Measurements from ENCODE around the gene CDH13.

Gene CDH13

GRCh38 chr16:83481589-83481988, 854.8 kb downstream of the CDH13 start:
- DNase-seq (ENCODE audit: low read depth in 2 of 2): no peak

DNA sequence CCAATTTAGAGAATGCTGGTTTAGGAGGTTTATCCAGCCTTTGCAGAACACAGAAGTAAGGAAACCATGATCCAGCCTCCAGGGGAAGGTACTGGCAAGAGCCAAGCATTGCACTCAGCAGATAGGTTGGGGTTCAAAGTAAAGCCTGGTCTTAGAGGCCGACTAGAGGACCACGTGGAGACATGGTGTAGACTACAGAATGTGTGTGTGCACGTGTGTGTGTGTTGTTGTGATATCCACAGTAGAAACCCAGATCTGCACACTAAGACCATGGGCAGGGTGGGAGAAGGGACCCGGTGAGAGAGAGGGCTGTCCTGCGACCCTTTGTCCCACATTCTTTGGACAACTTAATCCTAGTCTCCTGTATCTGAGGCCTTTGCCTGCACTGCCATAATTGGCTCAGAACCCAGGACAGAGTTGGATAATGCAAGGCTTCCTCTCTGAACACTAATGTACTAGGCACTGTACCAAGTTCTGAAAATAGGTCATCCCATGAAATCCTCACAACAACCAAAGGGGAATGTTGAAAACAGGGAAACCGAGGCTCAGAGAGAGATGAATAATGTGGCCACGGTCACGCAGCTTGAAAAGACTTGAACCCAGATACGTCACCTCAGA, 855.9 kb downstream of the CDH13 start:
- DNase-seq (ENCODE audit: low read depth in 2 of 2): no peak

DNA sequence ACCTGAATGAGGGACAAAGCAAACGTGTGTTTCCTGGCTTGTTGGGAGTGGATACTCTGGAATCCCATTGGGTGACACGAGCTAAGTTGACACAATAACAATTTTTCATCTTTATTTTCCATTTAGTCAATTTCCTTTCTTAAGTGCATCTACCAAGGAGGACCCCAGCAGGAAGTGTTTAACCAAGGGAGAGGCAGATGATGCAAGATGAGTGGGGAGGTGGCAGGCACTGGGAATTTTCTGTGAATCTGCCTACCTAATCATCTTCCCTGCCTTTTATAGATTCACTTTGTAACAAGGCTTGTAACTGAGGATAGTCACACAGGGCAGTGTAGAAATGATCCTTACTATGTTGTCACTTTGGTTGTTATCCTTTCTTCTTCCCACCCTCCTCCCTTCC, 863.3 kb downstream of the CDH13 start:
- no peak for DNase-seq (ENCODE audit: low read depth in 2 of 2)

- no peak for DNase-seq (ENCODE audit: low read depth in 2 of 2)
Measured at GRCh38 chr16:83494459-83494858, 867.7 kb downstream of the CDH13 start.

- DNase-seq (ENCODE audit: low read depth in 2 of 2): no peak
Measured at GRCh38 chr16:83501481-83501880, 874.7 kb downstream of the CDH13 start.

GRCh38 chr16:83508295-83508694, 881.5 kb downstream of the CDH13 start:
- no peak for DNase-seq (ENCODE audit: low read depth in 2 of 2)

GRCh38 chr16:83509316-83509715, 882.5 kb downstream of the CDH13 start:
- no peak for DNase-seq (ENCODE audit: low read depth in 2 of 2)

- DNase-seq (ENCODE audit: low read depth in 2 of 2): no peak
Measured at GRCh38 chr16:83510906-83511305, 884.1 kb downstream of the CDH13 start.

GRCh38 chr16:83513008-83513755, 886.4 kb downstream of the CDH13 start:
- DNase-seq (ENCODE audit: low read depth in 2 of 2): no peak

DNA sequence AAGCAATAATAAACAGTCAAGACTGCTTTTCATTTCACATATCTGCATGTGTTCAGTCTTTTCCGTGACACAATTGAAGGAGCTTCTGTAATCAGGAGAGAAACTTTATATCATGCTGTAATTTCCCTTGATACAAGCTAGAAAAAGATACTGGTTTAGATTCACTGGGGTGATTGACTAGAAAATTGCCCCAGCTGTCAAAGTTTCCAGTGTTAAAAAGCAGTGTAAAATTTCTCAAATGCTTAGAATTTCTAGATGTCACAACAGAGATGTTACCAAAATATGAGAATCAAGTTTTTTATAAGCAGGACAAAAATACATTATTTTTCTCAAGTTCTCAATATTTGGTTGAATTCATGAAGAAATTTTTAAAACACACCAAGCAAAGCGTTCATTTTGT, 888.6 kb downstream of the CDH13 start:
- DNase-seq (ENCODE audit: low read depth in 2 of 2): no peak

DNA sequence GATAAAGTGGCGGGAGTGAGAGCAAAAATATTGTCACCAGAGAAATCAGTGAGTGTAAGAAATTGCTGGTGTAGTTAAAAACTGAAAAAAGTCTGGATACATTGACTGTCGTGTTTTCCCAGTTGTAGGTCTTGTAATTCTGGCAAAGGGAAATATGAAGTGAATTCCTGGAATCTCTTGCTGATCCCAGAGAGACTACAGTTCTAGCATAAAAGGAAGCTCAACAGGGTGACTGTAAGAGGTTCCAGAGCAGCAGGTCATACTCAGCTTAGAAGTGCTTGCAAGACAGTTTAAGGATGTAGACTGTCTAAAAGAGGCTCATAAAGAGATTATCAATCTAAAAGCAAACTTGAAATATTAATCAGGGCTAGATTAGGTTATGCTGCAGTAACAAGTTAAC, 890.2 kb downstream of the CDH13 start:
- no peak for DNase-seq (ENCODE audit: low read depth in 2 of 2)

- no peak for DNase-seq (ENCODE audit: low read depth in 2 of 2)
Measured at GRCh38 chr16:83517398-83517797, 890.6 kb downstream of the CDH13 start.

- no peak for DNase-seq (ENCODE audit: low read depth in 2 of 2)
Measured at GRCh38 chr16:83520596-83520995, 893.8 kb downstream of the CDH13 start.

- no peak for DNase-seq (ENCODE audit: low read depth in 2 of 2)
Measured at GRCh38 chr16:83530293-83530692, 903.5 kb downstream of the CDH13 start.

DNA sequence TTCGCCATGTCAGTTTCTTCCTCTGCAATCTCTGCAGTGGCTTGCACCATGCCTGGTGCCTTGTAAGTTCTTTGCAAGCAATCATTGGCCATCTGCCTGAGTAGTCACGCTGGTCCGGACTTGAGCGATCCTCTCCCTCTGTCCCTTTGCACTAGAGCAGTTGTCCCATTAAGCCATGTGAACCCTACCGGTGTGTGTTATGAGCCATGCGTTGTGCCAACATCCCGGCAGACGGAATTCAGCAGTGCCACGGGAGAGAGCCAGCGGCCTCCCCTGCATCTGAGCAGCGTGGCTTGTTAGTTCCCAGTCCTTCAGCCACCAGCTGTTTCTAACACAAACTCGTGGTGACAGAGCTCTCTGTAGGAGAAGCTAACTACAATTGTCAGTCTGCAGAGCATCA, 905.9 kb downstream of the CDH13 start:
- no peak for DNase-seq (ENCODE audit: low read depth in 2 of 2)

GRCh38 chr16:83533193-83533592, 906.4 kb downstream of the CDH13 start:
- DNase-seq (ENCODE audit: low read depth in 2 of 2): no peak

DNA sequence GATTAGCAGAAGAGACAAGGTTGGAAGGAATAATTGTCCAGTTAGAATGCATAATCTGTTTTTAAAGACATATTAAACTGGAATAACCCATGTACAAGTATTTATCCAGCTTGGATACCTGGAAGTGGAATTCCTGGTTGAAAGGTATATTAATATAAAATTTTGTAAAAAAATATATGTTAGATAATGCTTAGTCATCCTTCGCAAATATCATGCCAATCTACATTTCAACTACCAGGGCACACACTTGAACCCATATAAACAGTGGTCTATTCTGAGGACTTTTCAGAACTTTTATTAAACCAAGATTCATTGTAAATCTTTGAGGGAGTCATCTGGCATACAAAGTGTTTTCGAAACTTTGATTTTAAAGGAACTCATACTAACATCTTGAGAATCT, 911.9 kb downstream of the CDH13 start:
- no peak for DNase-seq (ENCODE audit: low read depth in 2 of 2)

GRCh38 chr16:83539736-83540490, 913.1 kb downstream of the CDH13 start:
- no peak for DNase-seq (ENCODE audit: low read depth in 2 of 2)

GRCh38 chr16:83541231-83541630, 914.5 kb downstream of the CDH13 start:
- DNase-seq (ENCODE audit: low read depth in 2 of 2): no peak

DNA sequence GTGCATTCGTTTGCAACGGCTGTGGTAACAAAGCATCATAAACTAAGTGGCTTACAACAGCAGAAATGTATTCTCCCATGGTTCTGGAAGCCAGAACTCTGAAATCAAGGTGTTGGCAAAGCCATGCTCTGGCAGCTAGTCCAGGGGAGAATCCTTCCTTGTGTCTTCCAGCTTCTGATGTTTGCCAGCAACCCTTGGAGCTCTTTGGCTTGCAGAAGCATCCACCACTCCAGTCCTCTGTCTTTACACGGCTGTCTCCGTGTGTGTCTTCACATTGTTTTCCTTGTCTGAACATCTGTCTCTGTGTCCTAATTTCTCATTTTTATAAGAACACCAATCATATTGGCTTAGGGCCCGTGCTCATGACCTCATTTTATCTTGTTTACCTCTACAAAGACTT, 915.7 kb downstream of the CDH13 start:
- no peak for DNase-seq (ENCODE audit: low read depth in 2 of 2)

DNA sequence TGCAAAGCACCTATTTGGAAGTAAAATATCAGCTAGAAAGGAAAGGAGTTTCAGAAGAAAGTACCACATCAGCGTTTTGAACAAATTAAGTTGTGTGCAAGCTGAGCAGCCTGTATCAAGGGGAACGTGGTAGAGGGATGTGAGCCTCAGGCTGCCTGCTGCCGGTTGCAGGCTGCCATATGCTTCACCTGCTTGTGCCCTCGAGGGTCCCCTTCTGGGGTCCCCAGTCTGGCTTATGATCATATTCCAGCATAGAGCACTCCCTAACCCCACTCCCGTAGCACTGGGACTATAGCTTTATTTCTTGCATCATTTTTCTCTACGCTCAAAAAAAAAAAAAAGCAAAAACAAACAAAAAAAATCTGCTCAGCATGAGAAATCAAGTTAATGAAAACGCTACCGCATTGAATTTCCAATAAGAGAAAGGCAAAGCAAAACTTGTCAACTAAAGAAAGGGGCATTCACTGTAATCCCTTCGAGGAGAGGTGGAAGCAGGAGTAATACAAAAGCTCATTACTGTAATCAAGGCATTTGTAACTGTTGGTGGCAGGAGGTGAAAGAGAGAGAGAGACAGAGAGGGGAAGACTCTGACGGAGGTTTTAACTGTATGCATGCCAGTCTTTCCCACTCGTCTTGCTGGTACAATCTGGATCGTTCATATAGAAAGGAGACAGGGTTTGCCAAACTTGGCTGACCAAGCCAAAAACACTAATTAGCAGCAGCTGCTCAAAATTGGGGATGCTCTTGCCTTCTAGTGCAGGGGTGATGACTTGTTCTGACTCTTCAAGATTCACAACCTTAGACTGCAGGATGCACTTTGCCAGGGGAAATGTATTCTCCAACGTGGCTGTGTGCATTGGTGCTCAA, 922.8 kb downstream of the CDH13 start:
- no peak for DNase-seq (ENCODE audit: low read depth in 2 of 2)

DNA sequence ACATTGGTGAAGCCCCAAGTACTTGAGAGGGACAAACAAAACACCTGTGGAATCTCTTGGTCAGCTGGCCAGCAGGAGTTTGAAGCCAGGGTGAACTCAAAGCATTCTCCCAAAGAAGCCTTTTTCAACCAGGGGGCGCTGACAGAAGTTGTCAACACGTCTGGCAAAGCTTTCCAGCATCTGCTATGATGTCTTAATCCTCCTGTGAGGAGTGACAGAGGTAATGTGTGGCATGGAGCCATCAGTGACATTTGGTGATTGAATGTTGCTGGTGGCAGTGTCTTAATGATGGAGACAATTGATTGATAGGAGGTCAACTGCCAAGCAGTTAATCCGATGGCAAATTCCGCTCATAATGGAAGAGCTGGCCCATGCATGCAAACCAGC, 923.4 kb downstream of the CDH13 start:
- no peak for DNase-seq (ENCODE audit: low read depth in 2 of 2)
